ENCODE measurements around the gene MESP1.

DNA sequence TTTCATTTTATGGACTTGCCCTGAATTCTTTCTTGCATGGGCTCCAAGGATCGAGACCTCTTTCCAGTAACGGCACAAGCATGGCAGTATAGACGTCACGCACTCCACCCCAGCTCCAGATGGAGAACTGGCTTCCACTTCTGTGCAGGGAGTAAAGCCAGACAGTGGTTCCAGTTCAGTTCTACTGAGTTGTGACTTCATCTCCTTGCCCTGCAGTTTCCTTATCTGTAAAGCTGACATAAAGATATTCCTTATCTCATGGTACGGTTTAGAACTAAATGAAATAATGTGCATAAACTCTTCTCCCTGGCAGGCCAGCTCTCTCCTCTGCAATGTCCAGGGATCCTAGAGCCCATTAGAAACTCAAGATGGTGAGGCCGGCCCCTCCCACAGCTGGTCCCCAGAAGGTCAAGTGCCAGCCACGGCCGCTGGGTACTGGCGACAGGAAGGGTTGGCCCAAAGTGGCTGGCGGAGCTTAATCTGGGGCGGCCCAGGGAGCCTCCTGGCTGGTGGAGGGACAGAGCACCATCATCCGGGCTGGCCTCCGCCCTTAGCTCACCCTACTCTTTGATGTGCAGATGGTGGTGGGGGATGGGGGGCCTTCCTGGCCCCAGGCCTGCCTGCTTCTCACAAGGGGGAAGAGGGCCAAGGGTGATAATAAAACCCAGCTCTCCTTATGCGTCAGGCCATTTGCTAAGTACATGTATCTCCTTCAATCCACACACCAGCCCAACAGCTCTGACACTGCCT lies 32.2 kb upstream of the MESP1 start:
- TF ChIP-seq, protein P1, sequence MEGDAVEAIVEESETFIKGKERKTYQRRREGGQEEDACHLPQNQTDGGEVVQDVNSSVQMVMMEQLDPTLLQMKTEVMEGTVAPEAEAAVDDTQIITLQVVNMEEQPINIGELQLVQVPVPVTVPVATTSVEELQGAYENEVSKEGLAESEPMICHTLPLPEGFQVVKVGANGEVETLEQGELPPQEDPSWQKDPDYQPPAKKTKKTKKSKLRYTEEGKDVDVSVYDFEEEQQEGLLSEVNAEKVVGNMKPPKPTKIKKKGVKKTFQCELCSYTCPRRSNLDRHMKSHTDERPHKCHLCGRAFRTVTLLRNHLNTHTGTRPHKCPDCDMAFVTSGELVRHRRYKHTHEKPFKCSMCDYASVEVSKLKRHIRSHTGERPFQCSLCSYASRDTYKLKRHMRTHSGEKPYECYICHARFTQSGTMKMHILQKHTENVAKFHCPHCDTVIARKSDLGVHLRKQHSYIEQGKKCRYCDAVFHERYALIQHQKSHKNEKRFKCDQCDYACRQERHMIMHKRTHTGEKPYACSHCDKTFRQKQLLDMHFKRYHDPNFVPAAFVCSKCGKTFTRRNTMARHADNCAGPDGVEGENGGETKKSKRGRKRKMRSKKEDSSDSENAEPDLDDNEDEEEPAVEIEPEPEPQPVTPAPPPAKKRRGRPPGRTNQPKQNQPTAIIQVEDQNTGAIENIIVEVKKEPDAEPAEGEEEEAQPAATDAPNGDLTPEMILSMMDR (conservative IDR thresholded peaks at IDR 0.05; ENCODE audit: low read length), result no peak
- TF ChIP-seq EZH2phosphoT487 (IDR thresholded peaks at IDR 0.05; ENCODE audit: borderline replicate concordance), result no peak
